HG03045 (cell line): ENCODE measurements around the gene GRID2.

Experiments
- ATAC-seq: cut with Tn5 transposase; IDR thresholded peaks from one replicate; pipeline ENCODE4 v1.9.1; 2021; ENCODE audit warnings: mild to moderate bottlenecking, moderate library complexity; ENCODE audit not compliant: unreplicated experiment

Gene GRID2

GRCh38 chr4:92658318-92658717, 354.6 kb downstream of the GRID2 start:
- no peak for ATAC-seq

- no peak for ATAC-seq
Observed at GRCh38 chr4:92677805-92678204, 374.0 kb downstream of the GRID2 start.

- ATAC-seq, result no peak
Observed at GRCh38 chr4:92678292-92678691, 374.5 kb downstream of the GRID2 start.

GRCh38 chr4:92679149-92679548, 375.4 kb downstream of the GRID2 start:
- no peak for ATAC-seq

- no peak for ATAC-seq
Observed at GRCh38 chr4:92714640-92715039, 410.9 kb downstream of the GRID2 start.

DNA sequence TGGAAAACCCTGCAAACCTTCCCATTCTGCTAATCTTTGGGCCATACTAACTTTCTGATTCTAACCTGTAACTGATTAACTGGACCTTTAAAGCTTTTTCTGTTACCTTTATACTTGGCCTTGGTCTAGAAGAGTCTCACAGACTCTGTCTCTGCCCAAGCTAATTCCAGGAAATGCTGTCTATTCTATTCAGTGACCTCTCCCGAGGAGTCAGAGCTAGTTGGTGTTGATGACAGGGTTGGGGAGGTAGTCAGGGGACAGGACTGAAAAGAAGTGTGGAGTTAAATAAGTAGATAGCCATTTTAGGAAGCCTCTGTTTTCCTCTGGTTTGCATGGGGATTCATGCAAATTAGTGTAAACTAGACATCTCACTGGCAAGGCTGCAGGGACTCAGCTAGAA, 429.5 kb downstream of the GRID2 start:
- no peak for ATAC-seq

DNA sequence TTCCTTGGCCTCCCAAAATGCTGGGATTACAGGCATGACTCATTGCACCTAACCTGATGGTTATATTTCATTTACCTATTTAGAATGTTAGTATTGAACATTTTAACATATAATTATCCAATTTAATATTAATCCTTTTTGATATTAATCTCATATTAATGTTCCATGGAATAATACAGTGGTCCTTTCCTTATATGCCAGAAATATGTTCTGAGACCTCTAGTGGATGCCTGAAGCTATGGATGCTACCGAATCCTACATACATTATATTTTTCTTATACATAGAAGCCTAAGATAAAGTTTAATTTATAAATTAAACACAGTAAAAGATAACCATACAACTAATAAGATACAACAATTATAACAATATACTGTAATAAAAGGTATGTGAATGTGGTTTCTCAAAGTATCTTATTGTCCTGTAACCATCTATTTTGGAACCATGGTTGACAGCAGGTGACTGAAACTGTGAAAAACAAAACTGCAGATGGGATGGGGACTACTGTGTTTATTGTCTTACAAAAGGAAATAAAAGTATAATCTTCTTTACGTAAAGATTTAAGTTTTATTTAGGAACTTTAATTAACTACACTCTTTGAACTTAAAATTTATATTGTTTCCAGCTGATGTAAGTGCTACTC, 431.4 kb downstream of the GRID2 start:
- ATAC-seq, result no peak

DNA sequence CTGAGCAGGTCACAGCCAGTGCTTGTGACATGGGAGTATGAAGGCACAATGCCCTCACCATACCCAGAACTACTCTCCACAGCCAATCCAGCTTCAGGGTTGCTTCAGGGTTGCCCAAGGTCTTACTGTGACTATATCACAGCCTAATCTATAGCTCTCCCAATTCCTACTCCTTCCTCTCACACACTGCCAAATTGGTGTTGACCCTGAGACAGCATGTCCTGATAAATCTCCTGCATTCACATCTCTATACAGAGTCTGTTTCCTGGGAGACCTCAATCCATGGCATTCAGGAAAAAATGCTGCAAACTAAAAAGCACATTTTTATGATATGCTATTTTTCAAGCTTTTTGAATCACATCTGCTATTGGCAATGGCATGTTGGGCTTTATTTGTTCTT, 456.7 kb downstream of the GRID2 start:
- ATAC-seq, result no peak

- no peak for ATAC-seq
Observed at GRCh38 chr4:92776080-92776479, 472.3 kb downstream of the GRID2 start.

GRCh38 chr4:92789741-92790140, 486.0 kb downstream of the GRID2 start:
- no peak for ATAC-seq

DNA sequence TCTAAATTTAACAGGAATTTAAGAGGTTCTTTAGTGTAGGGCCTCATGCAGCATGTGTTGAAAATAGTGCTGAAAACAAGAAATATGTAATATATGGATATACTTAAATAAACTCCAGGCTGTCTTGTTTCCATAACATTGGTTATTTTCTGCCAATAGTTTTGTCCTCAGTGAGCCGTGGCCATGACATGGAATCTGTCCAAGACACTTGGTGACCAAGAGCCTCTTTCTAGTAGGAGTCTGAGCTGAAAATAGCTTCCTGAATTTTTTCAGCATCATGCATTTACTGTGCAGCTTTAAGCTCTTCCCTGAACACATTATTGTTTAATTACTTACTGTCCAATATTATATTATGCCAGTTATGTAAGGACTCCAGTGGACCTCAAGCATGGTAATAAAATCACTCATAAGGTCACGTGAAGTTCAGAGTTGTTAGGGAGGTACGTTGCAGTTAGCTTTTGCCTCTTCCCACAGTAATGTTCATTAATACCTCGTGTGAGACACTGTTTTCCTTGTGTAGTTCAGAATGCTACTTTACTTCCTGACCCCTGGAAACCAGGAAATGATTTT, 488.2 kb downstream of the GRID2 start:
- ATAC-seq, result no peak

DNA sequence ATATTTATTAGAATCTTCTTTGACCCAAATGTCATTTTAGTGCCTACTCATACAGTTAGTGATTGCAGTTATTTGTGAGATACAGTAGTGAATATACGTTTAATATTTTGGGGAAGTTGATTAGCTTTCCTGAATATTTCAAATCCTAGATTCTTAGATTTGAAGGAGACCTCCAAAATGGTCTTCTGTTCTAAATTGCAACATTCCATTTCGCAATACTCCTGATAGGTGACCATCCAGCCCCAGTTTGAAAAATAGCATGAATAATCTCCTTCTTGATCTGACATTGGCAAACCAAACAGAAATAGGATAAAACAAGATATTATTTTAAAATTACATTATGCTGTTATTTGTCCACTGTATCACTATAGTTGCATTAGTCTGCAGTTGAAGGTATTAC, 505.6 kb downstream of the GRID2 start:
- no peak for ATAC-seq

DNA sequence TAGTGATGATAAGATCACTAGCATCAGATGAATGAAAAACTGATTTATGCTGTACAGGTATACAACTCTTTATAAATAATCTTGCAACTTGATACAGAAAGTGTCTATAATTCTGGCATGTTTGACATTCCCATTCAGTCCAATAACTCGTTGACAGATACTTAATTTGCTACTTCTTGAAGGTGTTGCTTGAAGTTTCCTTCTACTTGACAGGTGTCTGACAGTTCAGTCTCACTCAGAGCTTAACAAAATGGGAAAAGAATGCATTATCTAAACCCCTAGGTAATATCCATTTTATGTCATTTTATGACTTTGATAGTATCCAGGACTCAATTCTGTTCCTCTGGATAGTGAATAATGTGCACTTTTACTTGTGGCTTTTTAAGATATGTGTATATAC, 508.9 kb downstream of the GRID2 start:
- ATAC-seq, result no peak

GRCh38 chr4:92814677-92815076, 510.9 kb downstream of the GRID2 start:
- no peak for ATAC-seq

DNA sequence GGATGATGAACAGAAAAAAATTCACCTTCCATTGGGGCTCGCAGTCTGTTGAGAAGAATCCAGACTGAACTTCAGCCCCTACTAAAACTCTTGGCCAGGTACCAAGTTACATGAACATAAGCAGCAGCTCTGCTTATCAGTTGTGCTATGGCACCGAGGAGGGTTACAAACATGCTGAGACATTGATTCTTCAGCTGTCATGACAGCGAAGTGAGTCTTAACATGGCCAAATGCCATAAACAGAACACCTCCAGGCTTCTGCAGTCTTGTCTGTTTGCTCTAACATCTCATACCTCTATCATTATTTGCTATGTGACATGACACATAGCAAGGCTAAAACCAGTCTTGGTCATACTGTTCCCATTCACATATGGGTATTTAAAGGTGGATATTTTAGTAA, 521.5 kb downstream of the GRID2 start:
- no peak for ATAC-seq

DNA sequence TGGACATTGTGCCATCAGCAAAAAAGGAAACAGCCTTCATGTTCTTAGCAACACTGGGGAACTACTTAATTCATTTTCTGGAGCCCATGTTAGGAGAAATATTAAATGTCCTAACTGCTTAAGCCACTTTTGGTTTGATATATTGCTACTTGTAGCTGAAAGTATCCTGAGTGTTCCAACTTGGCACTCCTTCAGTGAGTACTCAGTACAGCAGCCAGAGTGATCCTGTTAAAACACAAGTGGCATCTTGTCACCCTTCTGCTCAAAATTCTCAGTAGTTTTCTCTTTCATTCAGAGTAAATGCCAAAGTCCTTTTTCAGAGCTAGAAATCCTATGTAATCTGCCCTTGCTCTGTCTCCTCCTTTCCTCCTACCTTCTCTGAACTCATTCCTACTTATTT, 522.0 kb downstream of the GRID2 start:
- ATAC-seq, result no peak

- no peak for ATAC-seq
Observed at GRCh38 chr4:92830771-92831170, 527.0 kb downstream of the GRID2 start.

DNA sequence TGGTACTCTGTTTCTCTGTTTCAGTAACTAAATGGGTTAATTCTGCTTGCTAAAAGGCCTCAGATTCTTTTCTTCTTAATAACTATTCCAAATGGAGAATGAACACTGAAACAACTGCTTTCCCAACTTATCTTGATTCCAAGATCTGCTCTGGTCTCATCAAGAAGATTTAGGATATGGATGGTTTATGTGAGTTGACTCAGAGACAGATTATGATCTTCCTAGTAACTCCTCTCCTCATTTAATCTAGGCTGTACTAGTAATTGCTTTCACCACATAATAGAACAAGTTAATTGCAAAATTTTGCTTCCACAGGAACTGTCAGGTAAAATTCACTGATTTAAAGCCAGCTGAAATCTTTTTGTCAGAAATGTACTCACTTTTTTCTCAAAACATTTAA, 537.1 kb downstream of the GRID2 start:
- ATAC-seq, result no peak

DNA sequence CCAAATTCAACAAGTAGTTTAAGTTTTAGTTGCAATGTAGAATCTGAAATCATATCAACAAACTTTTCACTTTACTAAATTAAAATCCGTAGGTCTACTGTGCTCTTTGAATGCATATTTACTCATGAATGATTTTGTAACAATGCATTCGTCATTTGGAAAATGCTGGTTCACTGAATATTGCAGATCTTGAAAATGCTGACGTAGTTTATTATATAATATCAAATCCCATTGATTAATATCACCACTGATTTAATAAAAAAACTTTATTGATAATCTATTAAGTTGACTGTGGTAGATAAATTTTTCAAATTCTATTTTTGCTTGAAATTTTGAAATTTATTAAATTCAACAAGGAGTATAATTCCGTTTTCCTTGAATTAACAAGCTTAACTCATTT, 540.0 kb downstream of the GRID2 start:
- no peak for ATAC-seq

DNA sequence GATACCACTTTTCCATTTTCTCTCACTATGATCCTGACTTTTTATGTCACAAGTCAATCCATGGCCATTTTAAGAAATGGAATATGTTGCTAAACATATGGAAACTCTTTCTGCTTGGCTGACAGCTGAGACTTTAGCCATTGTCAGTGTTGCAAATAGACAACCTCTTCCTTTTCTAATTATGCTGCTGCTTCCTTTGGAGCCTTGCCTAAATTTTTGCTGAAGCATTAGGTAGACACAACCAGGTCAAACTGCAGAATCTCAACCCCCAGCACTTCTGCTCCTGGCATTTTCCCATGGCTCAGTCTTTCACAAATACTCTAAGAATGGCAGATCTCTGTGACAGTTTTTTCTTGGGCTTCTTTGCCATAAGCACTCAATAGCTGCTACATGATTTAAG, 543.3 kb downstream of the GRID2 start:
- ATAC-seq, result no peak

- no peak for ATAC-seq
Observed at GRCh38 chr4:92862509-92862908, 558.7 kb downstream of the GRID2 start.

DNA sequence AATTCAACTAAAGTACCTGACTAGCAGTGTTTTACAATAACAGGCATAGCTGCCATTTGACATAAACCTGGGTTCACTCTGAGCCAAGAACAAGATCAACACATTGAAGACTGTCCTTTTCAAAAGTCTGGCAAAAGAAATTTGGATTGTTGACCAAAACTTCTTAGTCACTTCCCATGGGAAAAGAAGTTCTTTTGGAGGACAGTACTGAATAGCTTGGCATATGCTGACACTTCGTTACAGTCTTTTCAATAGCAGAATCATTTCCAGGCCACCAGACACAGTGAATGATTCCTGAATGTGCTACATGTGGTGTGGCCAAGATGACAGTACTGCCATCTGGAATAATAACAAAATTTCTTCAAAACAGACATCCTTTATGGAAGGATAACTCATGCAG, 560.3 kb downstream of the GRID2 start:
- ATAC-seq, result no peak

DNA sequence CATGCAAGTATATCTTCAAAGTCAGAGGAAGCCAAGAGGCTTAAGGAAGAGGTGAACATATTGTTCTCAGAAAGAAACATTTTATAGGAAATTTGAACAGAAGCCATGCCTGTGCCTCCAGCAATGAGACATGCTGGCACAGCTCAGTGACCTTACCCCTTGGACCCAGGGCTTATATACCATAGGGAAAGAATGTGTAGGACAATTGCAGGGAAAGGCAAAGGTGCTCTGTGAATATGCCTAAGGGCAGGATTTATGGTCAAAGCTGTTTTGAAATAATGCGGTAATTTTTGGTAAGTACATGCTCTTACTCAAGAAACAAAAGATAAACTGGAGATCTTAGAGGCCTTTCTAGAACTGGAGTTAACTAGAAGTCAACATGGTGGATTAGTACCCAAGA, 568.8 kb downstream of the GRID2 start:
- ATAC-seq, result no peak
